ENCODE data around the gene ZNF787.

Gene ZNF787

DNA sequence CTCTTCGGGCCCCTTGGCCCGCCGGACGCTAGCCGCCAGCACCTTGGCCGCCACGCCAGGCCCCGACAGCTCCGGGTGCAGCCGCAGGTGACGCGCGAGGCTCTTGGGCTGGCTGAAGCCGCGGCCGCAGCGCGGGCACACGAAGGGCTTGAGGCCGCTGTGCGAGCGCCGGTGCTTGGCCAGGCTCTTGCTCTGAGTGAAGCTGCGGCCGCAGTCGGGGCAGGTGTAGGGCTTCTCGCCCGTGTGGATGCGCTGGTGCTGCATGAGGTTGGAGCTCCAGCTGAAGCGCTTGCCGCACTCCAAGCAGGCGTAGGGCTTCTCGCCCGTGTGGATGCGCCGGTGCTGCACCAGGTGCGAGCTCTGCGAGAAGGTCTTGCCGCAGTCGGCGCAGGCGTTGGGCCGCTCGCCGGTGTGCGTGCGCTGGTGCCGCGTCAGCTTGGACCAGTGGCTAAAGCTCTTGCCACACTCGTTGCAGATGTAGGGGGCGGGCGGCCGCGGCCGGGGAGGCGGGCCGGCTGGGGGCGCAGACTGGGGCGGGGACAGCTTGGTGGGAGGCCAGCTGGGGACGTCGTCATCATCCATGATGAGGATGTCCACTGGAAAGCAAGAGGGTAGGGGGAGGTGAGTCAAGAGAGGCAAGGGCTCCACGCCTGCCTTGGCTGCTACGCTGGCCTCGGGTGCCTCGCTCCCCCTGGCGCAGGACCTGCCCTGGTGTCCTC, 32.4 kb downstream of the ZNF787 start:
- Histone ChIP-seq H3K9ac (ENCODE audit: low read length) (no peak overlapping the region), H3K9me3 (ENCODE audit: insufficient read depth, low read length) (no peaks in the 10 kb centered on the region), H3K27me3 (ENCODE audit: low read length) (no peaks in the 10 kb centered on the region), H2AFZ (ENCODE audit: low read depth, low read length, severe bottlenecking) (no peak overlapping the region), H3K9me2 (replicated peaks; ENCODE audit: insufficient read depth, low read length) (no peaks in the 10 kb centered on the region), H3K79me2 (ENCODE audit: insufficient read depth, low read length) (peaks cover 11% of the 10 kb centered on the region), H3K4me2 (ENCODE audit: low read depth, low read length, poor library complexity, severe bottlenecking) (no peak overlapping the region), H3K27ac (ENCODE audit: low read depth, low read length) (no peak overlapping the region), H4K20me1 (ENCODE audit: low read depth, low read length) (no peaks in the 10 kb centered on the region), H3K4me3 (ENCODE audit: insufficient read depth, low read length, poor library complexity, severe bottlenecking) (no peak overlapping the region), H3K36me3 (ENCODE audit: low read length) (no peaks in the 10 kb centered on the region), H3F3A (ENCODE audit: insufficient read depth) (no peaks in the 10 kb centered on the region)
- TF ChIP-seq, protein P1, sequence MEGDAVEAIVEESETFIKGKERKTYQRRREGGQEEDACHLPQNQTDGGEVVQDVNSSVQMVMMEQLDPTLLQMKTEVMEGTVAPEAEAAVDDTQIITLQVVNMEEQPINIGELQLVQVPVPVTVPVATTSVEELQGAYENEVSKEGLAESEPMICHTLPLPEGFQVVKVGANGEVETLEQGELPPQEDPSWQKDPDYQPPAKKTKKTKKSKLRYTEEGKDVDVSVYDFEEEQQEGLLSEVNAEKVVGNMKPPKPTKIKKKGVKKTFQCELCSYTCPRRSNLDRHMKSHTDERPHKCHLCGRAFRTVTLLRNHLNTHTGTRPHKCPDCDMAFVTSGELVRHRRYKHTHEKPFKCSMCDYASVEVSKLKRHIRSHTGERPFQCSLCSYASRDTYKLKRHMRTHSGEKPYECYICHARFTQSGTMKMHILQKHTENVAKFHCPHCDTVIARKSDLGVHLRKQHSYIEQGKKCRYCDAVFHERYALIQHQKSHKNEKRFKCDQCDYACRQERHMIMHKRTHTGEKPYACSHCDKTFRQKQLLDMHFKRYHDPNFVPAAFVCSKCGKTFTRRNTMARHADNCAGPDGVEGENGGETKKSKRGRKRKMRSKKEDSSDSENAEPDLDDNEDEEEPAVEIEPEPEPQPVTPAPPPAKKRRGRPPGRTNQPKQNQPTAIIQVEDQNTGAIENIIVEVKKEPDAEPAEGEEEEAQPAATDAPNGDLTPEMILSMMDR (IDR thresholded peaks at IDR 0.05; ENCODE audit: insufficient read depth, low read length, poor library complexity, severe bottlenecking), result no peak
- TF ChIP-seq EZH2phosphoT487 (conservative IDR thresholded peaks at IDR 0.05; ENCODE audit: low read length), result no peak

DNA sequence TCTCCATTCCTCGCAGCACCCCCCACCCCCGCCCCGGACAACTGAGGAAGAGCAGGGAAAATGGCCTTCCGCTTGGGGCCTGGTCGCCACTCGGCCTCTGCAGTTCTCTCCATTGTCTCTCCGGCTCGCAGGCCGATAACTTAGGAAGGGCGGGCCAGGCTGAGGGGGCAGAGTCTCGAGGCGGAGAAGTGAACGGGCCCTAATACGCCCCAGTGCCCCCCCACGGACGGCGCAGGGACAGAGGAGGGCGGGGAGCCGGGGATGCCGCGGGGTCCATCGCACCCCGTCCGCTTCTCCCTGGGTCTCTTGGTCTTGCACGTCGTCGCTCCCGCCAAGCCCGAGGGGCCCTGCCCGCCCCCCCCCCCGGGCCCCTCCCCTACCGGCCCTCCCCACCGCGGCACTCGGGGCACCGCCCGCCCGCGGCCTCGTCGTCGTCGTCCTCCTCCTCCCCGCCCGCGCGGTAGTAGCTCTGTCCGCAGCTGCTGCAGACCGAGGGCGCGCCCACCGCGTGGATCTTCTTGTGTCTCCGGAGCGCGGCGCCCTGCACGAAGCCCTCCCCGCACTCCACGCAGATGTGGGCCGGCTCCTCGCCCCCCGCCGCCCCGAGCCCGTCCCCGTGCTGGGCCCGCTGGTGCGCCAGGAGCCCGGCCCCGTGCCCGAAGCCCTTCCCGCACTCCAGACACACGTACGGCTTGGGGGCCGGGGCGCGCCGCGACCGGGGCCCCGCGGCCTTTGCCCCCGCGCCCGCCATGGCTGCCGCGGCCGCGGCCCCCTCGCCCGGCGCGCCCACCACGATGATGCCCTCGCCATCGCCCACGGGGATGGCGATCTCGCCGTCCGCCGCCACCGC, 33.2 kb downstream of the ZNF787 start:
- Histone ChIP-seq H3K9ac (ENCODE audit: low read length) (no peak overlapping the region), H3K27me3 (ENCODE audit: low read length) (no peaks in the 10 kb centered on the region), H3K4me2 (ENCODE audit: low read depth, low read length, poor library complexity, severe bottlenecking) (no peak overlapping the region), H3K9me3 (ENCODE audit: insufficient read depth, low read length) (no peaks in the 10 kb centered on the region), H4K20me1 (ENCODE audit: low read depth, low read length) (no peaks in the 10 kb centered on the region), H3K36me3 (ENCODE audit: low read length) (no peaks in the 10 kb centered on the region), H3K27ac (ENCODE audit: low read depth, low read length) (no peak overlapping the region), H3F3A (ENCODE audit: insufficient read depth) (no peaks in the 10 kb centered on the region), H3K9me2 (replicated peaks; ENCODE audit: insufficient read depth, low read length) (no peaks in the 10 kb centered on the region), H2AFZ (ENCODE audit: low read depth, low read length, severe bottlenecking) (no peak overlapping the region), H3K4me3 (ENCODE audit: insufficient read depth, low read length, poor library complexity, severe bottlenecking) (no peak overlapping the region), H3K79me2 (ENCODE audit: insufficient read depth, low read length) (peaks cover 9% of the 10 kb centered on the region)
- TF ChIP-seq, protein P1 (IDR thresholded peaks at IDR 0.05; ENCODE audit: insufficient read depth, low read length, poor library complexity, severe bottlenecking), result no peak
- no peak for TF ChIP-seq EZH2phosphoT487 (conservative IDR thresholded peaks at IDR 0.05; ENCODE audit: low read length)

DNA sequence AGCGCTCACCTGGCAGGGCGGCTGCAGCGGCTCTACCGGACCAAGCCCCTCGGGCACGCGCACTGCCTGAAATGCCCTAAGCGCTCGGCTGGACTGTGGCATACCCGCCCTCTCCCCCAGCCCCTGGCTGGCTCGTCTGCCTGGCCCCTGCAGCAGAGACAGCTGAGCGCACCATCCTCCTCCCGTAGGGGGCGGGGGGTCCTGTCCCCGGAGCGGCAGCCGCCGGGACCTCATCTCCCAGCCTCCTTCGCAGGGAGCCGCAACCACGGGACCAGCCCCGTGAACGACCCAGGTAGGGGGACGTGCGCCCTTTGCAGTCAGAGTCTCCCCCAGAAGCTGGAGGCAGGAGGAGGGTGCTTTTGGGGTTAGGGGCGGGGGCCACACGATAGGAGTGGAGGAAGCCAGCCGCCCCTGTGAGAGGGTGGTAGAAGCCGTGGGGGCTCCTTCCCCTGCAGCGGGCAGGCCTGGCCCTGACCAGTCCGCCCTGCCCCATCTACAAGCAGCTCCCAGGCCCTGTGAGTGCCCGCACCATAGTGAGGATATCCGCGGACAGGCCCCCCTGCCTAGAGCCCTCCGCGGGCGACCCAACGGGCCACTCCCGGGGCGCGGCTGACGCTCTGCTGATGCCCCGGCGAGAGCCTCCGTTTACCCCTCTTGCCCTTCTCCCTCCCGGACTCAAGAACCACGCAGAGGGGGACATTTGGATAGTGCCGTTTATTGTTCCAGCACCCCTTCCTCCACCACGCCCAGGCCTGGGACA, 34.2 kb downstream of the ZNF787 start:
- Histone ChIP-seq H3K9me2 (replicated peaks; ENCODE audit: insufficient read depth, low read length) (no peaks in the 10 kb centered on the region), H4K20me1 (ENCODE audit: low read depth, low read length) (no peaks in the 10 kb centered on the region)

More for the DNA sequence above, 34.2 kb downstream of the ZNF787 start:
- no peak overlapping the region for H3K4me2 ChIP-seq (ENCODE audit: low read depth, low read length, poor library complexity, severe bottlenecking)
- H2AFZ ChIP-seq (ENCODE audit: low read depth, low read length, severe bottlenecking), result no peak overlapping the region
- H3K9me3 ChIP-seq (ENCODE audit: insufficient read depth, low read length), result no peaks in the 10 kb centered on the region
- no peaks in the 10 kb centered on the region for H3K27me3 ChIP-seq (ENCODE audit: low read length)
- 0 out of 2 replicates have a peak, but pooled peaks cover 4% of the 10 kb centered on the region for H3K79me2 ChIP-seq (ENCODE audit: insufficient read depth, low read length)
- H3K9ac ChIP-seq (ENCODE audit: low read length), result no peak overlapping the region
- no peak overlapping the region for H3K27ac ChIP-seq (ENCODE audit: low read depth, low read length)
- no peaks in the 10 kb centered on the region for H3K36me3 ChIP-seq (ENCODE audit: low read length)
- TF ChIP-seq, protein P1 (IDR thresholded peaks at IDR 0.05; ENCODE audit: insufficient read depth, low read length, poor library complexity, severe bottlenecking), result no peak
- no peak for TF ChIP-seq EZH2phosphoT487 (conservative IDR thresholded peaks at IDR 0.05; ENCODE audit: low read length)
- H3K4me3 ChIP-seq (ENCODE audit: insufficient read depth, low read length, poor library complexity, severe bottlenecking), result no peak overlapping the region
- H3F3A ChIP-seq (ENCODE audit: insufficient read depth), result no peaks in the 10 kb centered on the region
